AG10803 (cell line): ENCODE data around the gene LMO4.
A peak's percentile ranks its signal among the peaks of the same experiment; 100 is the strongest.

Experiments used
- DNase-seq: peaks from one replicate; pipeline ENCODE4 v3.0.0; 2010; ENCODE audit warnings: low read depth
- H3K4me3 ChIP-seq: 2 replicates; pipeline ENCODE4 v1.5.1; 2011; ENCODE audit warnings: mild to moderate bottlenecking, low read length, control low read depth
- TF ChIP-seq, protein P1 (sequence below): conservative IDR thresholded peaks from 2 replicates; pipeline ENCODE4 v1.5.1; 2011; ENCODE audit warnings: mild to moderate bottlenecking, low read length, control low read depth, inconsistent platforms

LMO4 gene

DNA sequence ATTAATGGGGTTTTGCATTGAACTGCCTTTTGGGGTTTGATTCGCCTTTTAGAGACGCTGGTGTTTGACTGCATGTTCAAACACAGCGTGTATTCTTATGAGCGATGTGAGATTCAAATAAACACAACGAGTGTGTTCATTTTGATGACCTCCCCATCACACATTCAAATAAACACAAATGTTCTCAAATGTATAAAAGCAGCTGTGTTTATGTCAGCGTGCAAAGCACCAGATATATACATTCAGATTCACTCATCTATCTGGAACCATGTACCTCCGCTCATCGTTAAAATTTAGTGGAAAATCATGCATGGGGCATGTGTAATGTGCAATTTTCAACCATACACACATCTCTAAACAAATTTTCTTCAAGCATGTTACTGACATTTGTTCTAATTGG, 21.4 kb upstream of the LMO4 start:
- TF ChIP-seq, protein P1, sequence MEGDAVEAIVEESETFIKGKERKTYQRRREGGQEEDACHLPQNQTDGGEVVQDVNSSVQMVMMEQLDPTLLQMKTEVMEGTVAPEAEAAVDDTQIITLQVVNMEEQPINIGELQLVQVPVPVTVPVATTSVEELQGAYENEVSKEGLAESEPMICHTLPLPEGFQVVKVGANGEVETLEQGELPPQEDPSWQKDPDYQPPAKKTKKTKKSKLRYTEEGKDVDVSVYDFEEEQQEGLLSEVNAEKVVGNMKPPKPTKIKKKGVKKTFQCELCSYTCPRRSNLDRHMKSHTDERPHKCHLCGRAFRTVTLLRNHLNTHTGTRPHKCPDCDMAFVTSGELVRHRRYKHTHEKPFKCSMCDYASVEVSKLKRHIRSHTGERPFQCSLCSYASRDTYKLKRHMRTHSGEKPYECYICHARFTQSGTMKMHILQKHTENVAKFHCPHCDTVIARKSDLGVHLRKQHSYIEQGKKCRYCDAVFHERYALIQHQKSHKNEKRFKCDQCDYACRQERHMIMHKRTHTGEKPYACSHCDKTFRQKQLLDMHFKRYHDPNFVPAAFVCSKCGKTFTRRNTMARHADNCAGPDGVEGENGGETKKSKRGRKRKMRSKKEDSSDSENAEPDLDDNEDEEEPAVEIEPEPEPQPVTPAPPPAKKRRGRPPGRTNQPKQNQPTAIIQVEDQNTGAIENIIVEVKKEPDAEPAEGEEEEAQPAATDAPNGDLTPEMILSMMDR = no peak
- H3K4me3 ChIP-seq = no peak overlapping the region
- DNase-seq = no peak

DNA sequence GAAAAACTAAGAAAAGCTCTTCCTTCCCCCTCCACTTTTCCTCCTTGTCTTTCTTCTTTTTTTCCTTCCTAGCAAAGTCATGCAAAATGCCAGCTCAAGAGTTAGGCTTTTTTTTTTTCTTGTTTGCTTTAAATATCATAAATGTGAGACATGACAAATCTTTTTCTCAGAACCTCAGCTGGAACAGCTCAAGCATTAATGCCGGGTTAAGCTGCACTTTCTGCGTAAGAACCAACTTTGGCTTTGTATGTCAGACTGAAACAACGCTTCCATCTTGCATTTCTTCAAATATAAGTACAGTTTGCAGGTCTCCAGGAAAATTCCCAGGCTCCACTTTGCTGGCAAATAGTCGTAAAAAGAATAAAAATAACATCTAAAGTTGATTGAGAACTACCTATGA, 20.7 kb upstream of the LMO4 start:
- DNase-seq = no peak
- no peak overlapping the region for H3K4me3 ChIP-seq
- TF ChIP-seq, protein P1 = no peak

DNA sequence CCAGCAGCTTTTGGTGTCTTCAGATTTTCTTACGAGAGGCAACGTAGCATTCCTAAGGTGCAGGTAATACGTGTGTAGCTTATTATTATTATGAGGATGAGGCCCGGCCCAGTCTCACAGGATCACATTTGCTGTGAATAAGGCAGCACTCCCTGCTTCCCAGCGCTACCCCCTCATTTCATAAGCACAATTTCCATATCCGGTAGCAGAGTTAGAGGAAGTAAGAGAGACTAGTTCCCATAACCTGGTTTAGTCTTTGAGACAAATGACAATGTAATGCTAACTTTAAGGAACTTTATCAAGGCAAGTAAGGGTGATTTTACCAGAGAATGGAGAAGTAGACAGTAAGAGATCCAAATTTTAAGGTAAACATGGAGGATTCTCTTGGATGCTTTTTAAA, 14.6 kb upstream of the LMO4 start:
- DNase-seq = no peak
- TF ChIP-seq, protein P1 = no peak
- H3K4me3 ChIP-seq = no peak overlapping the region

DNA sequence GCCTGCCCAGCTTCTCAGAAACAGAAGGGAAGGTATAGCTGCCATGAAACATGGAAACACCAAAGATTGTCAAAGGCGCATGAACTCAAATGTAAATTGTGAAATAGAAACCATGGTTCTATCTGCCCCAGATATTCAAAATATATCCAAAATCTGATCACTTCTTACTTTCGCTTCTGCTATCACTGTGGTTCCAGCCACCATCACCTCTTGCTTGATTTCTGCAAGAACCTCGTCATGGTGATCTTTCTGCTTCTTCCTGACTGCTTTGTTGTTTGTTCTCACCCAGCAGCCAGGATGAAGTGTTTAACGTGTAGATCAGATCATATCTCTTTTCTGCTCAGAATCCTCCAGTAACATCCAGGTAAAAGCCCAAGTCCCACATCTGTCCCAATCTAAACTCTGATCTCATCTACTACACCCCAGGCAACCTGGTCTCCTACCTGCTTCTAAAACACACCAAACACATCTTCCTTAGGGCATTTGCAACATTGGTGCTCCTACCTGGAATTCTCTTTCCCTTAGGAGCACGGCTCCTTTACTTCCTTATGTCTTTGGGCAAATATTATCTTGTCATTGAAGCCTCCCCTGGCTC, 10.5 kb upstream of the LMO4 start:
- DNase-seq = no peak
- no peak overlapping the region for H3K4me3 ChIP-seq
- TF ChIP-seq, protein P1 = no peak

DNA sequence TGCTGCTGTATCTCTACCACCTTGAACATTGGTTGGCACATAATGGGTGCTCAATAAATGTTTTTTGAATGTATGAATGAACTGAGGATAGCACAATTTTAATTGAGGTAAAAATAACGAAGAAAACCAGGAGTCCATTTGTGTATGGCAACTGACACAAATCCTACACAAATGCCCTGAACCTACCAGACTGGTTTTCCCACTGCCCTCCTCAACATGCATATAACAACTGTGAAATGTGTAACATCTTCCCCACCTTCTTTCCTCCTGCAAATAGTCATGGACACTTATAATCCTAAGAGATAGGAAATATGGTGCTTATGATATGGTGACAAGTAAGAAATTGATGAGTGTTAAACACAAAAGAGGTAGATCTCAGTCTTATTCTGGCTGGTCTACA, 9.9 kb upstream of the LMO4 start:
- no peak overlapping the region for H3K4me3 ChIP-seq
- no peak for DNase-seq
- TF ChIP-seq, protein P1 = no peak

DNA sequence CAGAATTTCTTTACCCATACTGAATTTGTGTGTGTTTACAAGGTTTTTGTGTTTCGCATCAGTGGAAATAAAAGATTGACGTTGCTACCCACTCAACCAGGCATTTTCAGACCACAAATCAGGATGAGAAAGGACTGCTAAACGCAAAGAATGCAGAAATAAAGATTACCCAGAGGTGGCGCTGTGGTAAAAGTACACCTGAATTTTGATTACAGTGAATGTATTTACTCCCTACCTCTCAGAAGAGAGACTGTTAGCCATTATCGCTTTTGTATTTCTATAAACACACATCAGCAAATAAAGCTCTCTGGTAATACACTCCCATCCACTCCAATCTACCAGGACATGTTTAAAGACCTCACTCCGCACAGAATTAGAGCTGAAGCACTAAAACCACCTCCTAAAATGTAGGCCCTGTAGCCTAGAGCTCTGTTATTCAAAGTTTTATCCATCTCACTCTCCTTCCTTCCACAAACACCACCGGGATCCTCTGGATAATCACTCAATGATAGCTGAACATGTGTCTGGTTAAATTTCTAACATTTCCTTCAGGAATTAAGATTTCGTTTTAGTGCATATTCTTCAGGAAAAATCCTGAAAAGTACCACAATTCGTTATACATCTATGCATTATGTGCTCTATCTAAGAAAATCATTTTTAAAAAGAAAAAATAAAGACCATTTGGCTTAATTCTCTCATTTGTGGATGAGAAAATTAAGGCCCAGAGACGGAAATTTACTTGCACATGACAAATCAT, 2.5 kb upstream of the LMO4 start:
- TF ChIP-seq, protein P1 = peak; percentile 77
- no peak overlapping the region for H3K4me3 ChIP-seq
- peak; percentile 37 for DNase-seq
